Measurements from ENCODE around the gene P2RY12. TPM values are rescaled to one million over a fixed set of nuclear protein-coding genes. Genes with fewer than 3 reads are reported as not detected.
A peak's percentile ranks its signal among the peaks of the same experiment; 100 is the strongest.

Gene P2RY12
- total and polyA plus RNA-seq, 2 donors (not counting 3 experiments of a cell fraction or from before 2014, with no cell fraction given), result not detected

DNA sequence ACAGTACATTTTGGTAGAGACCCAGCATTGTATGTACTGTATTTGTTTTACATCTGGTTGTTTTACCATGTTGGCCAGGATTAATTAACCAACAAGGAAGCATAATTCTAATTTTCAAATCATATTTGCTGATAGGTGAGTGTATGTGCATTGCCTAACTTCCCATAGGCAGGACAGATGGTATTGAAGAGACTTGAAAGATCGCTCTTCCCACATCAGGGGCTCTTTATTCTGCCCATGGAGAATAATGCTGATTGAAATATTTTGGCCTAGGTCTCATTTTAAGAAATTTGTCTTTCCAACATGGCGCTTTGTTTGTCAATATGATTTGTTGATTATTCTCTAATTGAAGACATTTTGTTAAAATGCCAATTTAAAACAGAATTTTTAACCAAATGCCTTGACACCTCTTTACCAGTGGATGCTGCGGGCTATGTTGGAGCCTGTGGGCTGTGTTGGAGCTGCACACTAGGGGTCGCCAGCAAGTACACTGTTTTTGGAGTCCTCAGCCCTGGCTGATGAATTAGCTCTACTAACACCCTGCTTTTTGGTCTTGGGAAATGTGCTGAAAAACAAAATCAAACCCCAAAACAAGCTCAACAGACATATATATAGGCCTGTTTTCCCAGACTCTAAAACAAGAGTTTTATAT is 5.3 kb downstream of the P2RY12 start:
- Histone ChIP-seq H3K36me3 (ENCODE audit: control insufficient read depth in 2 of 2, extremely low read depth in 1 of 2, insufficient read depth in 2 of 2, low read length in 2 of 2) (no peaks in the 10 kb centered on the region), H3K9me3 (replicated peaks; ENCODE audit: control insufficient read depth, insufficient read depth, low read length) (no peaks in the 10 kb centered on the region), H3K4me3 (replicated peaks in 1 of 3; ENCODE audit: insufficient read depth in 1 of 3, low read depth in 1 of 3, low read length in 3 of 3) (no peak overlapping the region), H3K27me3 (ENCODE audit: control insufficient read depth in 2 of 2, insufficient read depth in 2 of 2, low read length in 2 of 2) (no peaks in the 10 kb centered on the region), H3K4me1 (ENCODE audit: control insufficient read depth, extremely low read depth, insufficient read depth, low read length) (no peaks in the 10 kb centered on the region), H3K79me2 (ENCODE audit: control insufficient read depth, insufficient read depth, low read length) (no peaks in the 10 kb centered on the region), H3K9me1 (replicated peaks; ENCODE audit: control insufficient read depth, extremely low read depth, insufficient read depth, low read length) (no peaks in the 10 kb centered on the region), H3K27ac (ENCODE audit: insufficient read depth, low read depth, low read length) (no peak overlapping the region), H4K20me1 (replicated peaks; ENCODE audit: control insufficient read depth, extremely low read depth, insufficient read depth, low read length) (no peaks in the 10 kb centered on the region), H3K4me2 (ENCODE audit: insufficient read depth, low read length) (no peak overlapping the region), H2AFZ (ENCODE audit: low read depth, low read length) (no peak overlapping the region), H3K9ac (replicated peaks; ENCODE audit: extremely low read depth, insufficient read depth, low read length) (no peak overlapping the region)
- dilution Hi-C loops (cut with MboI; ENCODE audit: extremely low pct_ligation_motif_present, low sequenced_read_pairs), result no loop called here
- ChIA-PET CTCF (interaction anchor here (0.6 to 1.3 kb wide), 16 partner anchors 8 to 1195 kb away, joined by 3 to 9 read pairs (median 4); partner anchors contain the start of gene P2RY13), POLR2A (no interaction called here)
- TF ChIP-seq, protein P1, sequence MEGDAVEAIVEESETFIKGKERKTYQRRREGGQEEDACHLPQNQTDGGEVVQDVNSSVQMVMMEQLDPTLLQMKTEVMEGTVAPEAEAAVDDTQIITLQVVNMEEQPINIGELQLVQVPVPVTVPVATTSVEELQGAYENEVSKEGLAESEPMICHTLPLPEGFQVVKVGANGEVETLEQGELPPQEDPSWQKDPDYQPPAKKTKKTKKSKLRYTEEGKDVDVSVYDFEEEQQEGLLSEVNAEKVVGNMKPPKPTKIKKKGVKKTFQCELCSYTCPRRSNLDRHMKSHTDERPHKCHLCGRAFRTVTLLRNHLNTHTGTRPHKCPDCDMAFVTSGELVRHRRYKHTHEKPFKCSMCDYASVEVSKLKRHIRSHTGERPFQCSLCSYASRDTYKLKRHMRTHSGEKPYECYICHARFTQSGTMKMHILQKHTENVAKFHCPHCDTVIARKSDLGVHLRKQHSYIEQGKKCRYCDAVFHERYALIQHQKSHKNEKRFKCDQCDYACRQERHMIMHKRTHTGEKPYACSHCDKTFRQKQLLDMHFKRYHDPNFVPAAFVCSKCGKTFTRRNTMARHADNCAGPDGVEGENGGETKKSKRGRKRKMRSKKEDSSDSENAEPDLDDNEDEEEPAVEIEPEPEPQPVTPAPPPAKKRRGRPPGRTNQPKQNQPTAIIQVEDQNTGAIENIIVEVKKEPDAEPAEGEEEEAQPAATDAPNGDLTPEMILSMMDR (IDR thresholded peaks at IDR 0.05; ENCODE audit: extremely low read depth in 1 of 2, insufficient read depth in 1 of 2, low read depth in 1 of 2, low read length in 2 of 2), result peak; percentile 48 to 67
- TF ChIP-seq MYC (IDR thresholded peaks at IDR 0.05; ENCODE audit: low read depth, low read length), result no peak
- intact Hi-C loops (cut with micrococcal nuclease), result loop anchor here (1.0 kb wide), 2 partner anchors 460 to 539 kb away; no protein-coding TSS in a partner anchor
- FAIRE-seq, result no peak
- BruUV-seq (replicated peaks), result no TSS peak
- DNase-seq (ENCODE audit: low read depth, low spot score), result peak; percentile 10

DNA sequence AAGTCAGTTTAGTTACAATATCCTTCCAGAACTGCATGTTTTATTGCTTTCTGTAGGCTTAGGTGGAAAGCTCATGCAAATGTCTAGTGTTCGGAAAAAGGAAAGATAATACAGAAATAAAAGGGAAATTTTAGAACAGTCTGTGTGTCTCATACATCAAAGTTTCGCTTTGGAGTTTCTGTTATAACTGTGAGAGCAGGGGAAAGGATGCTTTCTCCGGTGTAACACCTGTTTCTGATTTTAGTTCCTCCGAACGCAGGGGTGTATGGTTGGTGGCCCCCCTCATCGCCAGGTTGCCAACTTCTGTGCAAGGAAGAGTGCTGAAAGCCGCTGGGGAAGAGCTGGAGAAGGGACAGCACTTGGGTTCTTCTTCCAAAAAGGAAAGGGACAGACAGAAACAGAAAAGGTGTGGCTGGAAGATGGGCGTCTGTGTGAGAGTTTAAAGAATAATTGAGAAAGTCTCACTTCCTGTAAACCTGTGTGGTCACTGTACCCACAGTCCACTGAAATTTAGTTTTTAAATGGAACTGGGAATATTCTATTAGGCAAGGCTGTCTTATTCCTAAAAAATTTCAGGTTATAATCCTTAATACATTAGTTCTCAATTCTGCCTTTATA is 6.7 kb downstream of the P2RY12 start:
- dilution Hi-C loops (cut with MboI; ENCODE audit: extremely low pct_ligation_motif_present, low sequenced_read_pairs) (no loop called here), intact Hi-C loops (cut with micrococcal nuclease) (no loop called here)
- H3K27me3 ChIP-seq (ENCODE audit: control insufficient read depth in 2 of 2, insufficient read depth in 2 of 2, low read length in 2 of 2), result no peaks in the 10 kb centered on the region
- H3K9ac ChIP-seq (replicated peaks; ENCODE audit: extremely low read depth, insufficient read depth, low read length), result no peak overlapping the region
- BruUV-seq (replicated peaks), result no TSS peak
- no peak overlapping the region for H3K4me3 ChIP-seq (replicated peaks in 1 of 3; ENCODE audit: insufficient read depth in 1 of 3, low read depth in 1 of 3, low read length in 3 of 3)
- H3K4me2 ChIP-seq (ENCODE audit: insufficient read depth, low read length), result no peak overlapping the region
- TF ChIP-seq GATA2 (IDR thresholded peaks at IDR 0.05; ENCODE audit: insufficient read depth, insufficient read length, low read depth, low read length) (no peak), POLR2AphosphoS5 (IDR thresholded peaks at IDR 0.05; ENCODE audit: insufficient read depth, low read depth, low read length) (no peak), POLR2A (IDR thresholded peaks at IDR 0.05; ENCODE audit: low read depth, low read length) (no peak), FOS (IDR thresholded peaks at IDR 0.05; ENCODE audit: borderline replicate concordance, insufficient read depth, low read length) (no peak), MYC (IDR thresholded peaks at IDR 0.05; ENCODE audit: low read depth, low read length) (no peak), JUN (IDR thresholded peaks at IDR 0.05; ENCODE audit: borderline replicate concordance, insufficient read depth, insufficient read length, low read depth) (no peak), EZH2 (IDR thresholded peaks at IDR 0.05; ENCODE audit: borderline replicate concordance, low read depth, low read length, severe bottlenecking) (no peak)
- TF ChIP-seq, protein P2, sequence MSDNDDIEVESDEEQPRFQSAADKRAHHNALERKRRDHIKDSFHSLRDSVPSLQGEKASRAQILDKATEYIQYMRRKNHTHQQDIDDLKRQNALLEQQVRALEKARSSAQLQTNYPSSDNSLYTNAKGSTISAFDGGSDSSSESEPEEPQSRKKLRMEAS (IDR thresholded peaks at IDR 0.05; ENCODE audit: insufficient read depth, insufficient read length), result no peak
- TF ChIP-seq, protein P1 (IDR thresholded peaks at IDR 0.05; ENCODE audit: extremely low read depth in 1 of 2, insufficient read depth in 1 of 2, low read depth in 1 of 2, low read length in 2 of 2), result no peak
- H4K20me1 ChIP-seq (replicated peaks; ENCODE audit: control insufficient read depth, extremely low read depth, insufficient read depth, low read length), result no peaks in the 10 kb centered on the region
- DNase-seq (ENCODE audit: low read depth, low spot score) (no peak), FAIRE-seq (no peak)
- H3K4me1 ChIP-seq (ENCODE audit: control insufficient read depth, extremely low read depth, insufficient read depth, low read length), result no peaks in the 10 kb centered on the region
- no peaks in the 10 kb centered on the region for H3K79me2 ChIP-seq (ENCODE audit: control insufficient read depth, insufficient read depth, low read length)
- H3K9me3 ChIP-seq (replicated peaks; ENCODE audit: control insufficient read depth, insufficient read depth, low read length), result no peaks in the 10 kb centered on the region
- H2AFZ ChIP-seq (ENCODE audit: low read depth, low read length), result no peak overlapping the region
- no peak overlapping the region for H3K27ac ChIP-seq (ENCODE audit: insufficient read depth, low read depth, low read length)
- no peaks in the 10 kb centered on the region for H3K36me3 ChIP-seq (ENCODE audit: control insufficient read depth in 2 of 2, extremely low read depth in 1 of 2, insufficient read depth in 2 of 2, low read length in 2 of 2)
- H3K9me1 ChIP-seq (replicated peaks; ENCODE audit: control insufficient read depth, extremely low read depth, insufficient read depth, low read length), result no peaks in the 10 kb centered on the region
- ChIA-PET POLR2A (no interaction called here), CTCF (interaction anchor here (0.6 kb wide), 1 partner anchor 461 kb away, joined by 3 read pairs; no protein-coding TSS in a partner anchor)
